Dedifferentiated amniotic fluid mesenchymal stem cell (primary cell): Measurements from ENCODE around the gene NOTCH1.
A peak's percentile ranks its signal among the peaks of the same experiment; 100 is the strongest.
"Not testable (repeated sequence)": the region's sequence is repeated elsewhere in the genome, so short reads cannot be mapped to it uniquely, and the experiment has no call there.

Experiments used
- DNase-seq: peaks from one replicate; pipeline ENCODE4 v3.0.0-alpha.2; 2016; ENCODE audit errors: extremely low spot score

Gene NOTCH1

GRCh38 chr9:136545965-136546696, at the start of gene NOTCH1:
NOTCH1 (minus strand) TSS chr9:136546048; CDS start chr9:136545786, 262 bp downstream.
- peak; percentile 81 for DNase-seq

GRCh38 chr9:136594492-136594891, 48.6 kb upstream of the NOTCH1 start:
- no peak for DNase-seq

- no peak for DNase-seq
Observed at GRCh38 chr9:136593581-136593980, 47.7 kb upstream of the NOTCH1 start.

DNA sequence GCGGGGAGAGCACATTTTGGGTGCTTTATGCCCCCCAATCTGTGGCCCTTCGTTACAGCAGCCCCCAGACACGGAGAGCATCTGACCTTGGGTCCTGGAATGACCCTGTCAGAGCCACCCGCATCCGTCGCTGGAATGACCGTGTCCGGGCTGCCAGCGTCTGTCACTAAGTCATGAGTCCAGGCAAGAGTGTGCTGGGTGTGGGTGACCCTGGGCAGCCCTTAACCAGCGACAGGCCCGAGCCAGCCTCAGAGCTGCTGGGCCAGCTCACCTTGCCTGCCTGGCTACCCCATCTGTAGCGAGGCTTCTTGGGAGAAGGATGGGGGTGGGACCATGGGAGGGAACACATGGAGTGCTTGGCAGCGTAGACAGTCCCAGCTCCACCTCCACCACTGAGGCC, 46.8 kb upstream of the NOTCH1 start:
- DNase-seq, result no peak

DNA sequence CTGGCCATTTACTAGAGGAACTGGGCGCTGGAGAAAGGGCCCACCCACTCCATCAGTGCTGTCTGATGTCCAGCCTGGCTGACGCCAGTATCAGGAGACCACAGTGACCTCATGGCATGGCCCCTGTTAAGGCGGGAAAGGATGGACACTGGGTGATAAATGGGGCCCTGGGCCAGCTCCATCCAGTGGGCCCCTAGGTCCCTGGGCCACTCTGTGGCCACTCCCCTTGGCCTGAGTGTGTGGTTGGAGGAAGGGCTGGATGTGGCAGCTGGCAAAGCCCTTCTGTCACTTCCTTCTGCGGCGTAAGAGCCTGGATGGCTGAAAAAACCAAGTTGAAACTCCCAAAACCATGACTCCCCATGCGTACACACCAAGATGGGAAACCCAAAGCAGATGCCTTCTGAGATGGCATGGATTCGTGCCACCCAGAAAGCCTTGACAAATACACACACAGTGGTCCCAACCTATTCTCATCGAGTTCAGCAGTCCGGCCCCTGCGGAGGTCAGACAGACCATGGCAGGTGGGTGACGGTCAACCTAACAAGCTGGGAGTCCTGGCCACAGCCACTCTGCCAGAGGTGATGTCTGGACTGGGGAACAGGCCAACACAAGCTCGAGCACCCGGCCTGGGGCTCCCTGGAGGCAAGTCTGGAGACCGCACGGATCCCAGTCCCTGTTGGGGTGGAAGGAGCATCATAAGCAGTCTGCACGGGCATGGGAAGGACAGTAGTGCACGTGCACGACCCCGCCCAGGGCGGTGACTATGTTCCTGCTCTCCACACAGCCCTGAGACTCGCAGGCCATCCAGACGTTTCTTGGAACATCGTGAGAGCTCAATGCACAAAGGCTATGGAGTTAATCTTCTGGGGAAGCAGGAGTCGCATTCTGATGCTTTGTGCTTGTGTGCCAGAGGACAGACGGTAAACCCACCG, 45.2 kb upstream of the NOTCH1 start:
- no peak for DNase-seq

DNA sequence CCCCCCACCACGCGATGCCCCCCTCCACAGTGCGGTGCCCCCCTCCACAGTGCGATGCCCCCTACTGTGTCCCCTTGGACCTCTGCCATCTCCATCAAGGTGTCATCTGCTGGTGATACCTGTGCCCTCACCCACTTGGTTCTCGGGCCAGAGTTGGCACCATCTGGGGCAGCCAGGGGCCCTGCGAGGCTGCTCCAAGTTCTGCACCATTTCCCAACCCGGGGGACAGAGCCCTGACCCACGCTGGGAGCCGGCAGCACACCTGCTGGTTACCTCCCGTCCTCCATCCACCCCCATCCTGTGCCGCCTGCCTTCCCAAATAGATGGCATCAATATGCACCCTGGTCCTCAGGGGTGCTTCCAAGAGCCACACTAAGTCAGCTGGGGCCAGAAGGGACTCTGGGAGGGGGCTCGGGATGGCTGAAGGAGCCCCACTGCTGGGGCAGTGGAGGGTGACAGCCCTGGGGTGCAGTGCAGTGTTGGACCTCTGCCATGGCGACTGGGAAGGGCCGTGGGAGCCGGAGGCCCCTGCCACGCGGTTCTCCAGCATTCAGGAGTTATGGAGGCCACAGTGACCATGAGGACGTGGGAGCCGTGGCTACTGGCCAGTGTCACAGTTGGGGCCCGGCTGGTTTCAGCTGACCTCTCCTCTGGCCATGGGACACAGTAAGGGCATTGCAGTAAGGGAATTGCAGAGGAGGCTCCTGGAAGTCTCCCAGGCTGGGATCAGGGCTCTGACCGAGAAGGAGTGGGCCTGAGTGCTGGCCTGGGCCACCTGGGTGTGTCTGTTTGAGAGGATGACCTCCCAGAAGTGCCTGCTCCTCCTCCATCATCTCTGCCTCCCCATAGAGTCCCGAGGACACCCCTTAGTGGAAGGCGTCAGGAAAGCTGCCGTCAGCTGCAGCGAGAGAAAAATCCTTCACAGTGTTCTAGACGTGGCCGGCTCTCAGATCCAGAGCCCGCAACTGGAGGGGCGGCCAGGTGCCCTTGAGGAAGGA, 44.2 kb upstream of the NOTCH1 start:
- no peak for DNase-seq

- DNase-seq, result no peak
Observed at GRCh38 chr9:136588663-136589464, 43.0 kb upstream of the NOTCH1 start.

DNA sequence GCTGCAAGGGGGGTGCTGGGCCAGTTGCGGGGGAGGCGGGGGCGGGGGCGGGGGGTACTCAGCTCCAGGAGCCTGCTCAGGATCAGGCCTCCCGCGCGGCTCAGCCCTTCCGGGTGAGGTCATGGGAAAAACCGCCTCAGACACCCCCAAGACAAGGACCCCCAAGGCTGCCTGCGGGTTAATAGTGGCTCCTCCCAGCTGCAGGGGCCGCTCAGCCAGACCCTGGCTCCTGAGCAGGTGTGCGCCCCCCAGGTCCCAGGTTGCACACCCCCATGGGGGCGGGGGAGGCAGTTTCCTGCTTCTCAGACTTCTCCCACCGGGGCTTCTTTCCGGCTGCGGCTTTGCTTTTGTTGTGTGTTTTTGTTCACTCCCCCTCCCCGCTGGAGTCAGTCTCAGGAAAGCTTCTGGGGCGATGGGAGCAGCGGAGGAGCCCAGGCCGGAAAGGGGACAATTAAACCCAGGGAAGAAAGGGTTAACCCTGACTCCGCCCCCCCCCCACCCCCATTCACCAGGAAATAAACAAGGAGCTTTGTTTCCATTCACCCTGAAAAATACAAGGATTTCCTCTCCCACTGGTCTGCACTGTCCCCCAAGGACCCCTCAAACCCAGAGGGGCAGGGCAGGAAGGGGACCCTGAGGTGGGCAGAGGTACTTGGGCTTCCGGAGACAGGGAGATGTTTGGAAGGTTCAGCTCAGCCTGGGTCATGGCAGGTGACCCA, 42.3 kb upstream of the NOTCH1 start:
- DNase-seq, result no peak

- peak; percentile 23 for DNase-seq
Observed at GRCh38 chr9:136587145-136587943, 41.5 kb upstream of the NOTCH1 start.

DNA sequence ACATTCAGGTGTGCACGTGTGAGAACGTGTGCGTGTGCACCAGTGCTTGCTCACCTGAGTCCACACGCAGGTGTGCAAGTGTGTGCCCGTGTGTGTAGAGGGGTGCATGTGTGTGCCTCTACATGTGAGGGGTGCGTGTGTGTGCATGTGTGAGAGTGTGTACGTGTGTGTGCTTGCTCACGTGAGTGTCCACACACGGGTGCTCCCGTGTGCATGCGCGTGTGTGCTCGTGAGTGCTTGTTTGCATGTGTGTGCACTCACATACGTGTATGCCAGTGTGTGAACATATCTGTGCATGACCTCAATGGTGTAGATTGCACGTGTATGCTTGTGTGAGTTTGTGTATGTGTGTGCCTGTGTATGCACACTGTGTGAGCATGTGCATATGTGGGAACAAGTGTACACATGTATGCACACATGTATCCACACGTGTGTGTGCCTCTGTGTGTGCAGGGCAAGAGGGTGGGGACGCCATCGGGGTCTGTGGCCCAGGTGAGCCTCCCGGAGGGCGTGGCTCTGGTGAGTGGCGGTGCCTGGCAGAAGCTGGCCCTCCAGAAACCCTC, 40.6 kb upstream of the NOTCH1 start:
- no peak for DNase-seq

- no peak for DNase-seq
Observed at GRCh38 chr9:136585531-136586120, 39.8 kb upstream of the NOTCH1 start.

DNA sequence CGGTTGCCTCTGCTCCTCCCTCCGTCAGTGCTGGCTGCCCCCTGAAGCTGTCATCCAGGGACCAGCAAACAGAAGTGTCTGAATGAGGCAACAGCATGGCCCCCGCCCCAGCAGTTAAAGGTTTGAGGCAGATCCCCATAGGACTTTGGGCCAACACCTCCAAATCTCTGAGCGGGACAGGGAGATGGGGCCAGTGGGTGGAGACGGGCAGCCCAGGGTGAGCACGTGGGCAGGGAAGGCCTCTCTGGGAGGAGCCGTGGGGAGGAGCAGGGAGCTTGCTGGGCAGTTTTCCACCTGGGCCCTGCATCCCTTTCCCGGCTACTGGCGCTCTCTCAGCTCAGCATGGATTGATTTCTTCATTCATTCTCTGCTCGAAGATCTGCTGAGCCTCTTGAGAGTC, 39.1 kb upstream of the NOTCH1 start:
- no peak for DNase-seq

DNA sequence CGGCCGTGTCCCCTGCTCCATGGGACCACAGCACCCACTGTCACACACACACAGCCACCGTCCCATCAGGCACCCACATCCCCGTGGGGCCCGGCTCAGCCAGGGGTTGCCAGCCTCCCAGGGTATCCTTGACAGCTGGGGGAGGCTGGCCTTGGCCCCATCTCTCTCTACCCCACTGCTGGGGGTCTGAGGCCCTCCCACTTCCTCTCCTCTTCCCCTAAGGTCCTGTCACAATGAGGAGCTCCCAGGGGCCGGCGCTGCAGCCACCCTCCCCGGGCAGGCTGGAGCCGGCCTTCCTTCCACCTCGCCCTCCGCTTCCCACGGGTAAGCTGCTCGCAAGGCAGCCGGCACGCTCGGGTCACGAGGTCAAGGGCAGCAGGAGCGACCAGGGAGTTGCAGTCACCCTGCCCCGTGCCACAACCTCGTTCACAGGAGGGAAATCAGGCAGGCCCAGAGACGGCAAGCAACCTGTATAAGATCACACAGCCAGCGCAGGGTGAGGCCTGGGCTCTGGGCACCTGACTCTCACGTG, 38.6 kb upstream of the NOTCH1 start:
- DNase-seq, result no peak

- DNase-seq, result no peak
Observed at GRCh38 chr9:136582977-136583735, 37.3 kb upstream of the NOTCH1 start.

GRCh38 chr9:136581614-136582447, 36.0 kb upstream of the NOTCH1 start:
- no peak for DNase-seq

- not testable (repeated sequence) for DNase-seq
Observed at GRCh38 chr9:136579650-136580219, 33.9 kb upstream of the NOTCH1 start.
